NT2/D1 (cell line): ENCODE data around the gene XK.

Experiments
- SUZ12 ChIP-seq: IDR thresholded peaks from 2 replicates; pipeline ENCODE4 v1.6.1; 2011; ENCODE audit not compliant: insufficient read length, insufficient read depth; ENCODE audit errors: extremely low read depth
- ZNF274 ChIP-seq: IDR thresholded peaks from 2 replicates; pipeline ENCODE4 v1.6.1; 2011; ENCODE audit warnings: mild to moderate bottlenecking, low read depth, low read length

DNA sequence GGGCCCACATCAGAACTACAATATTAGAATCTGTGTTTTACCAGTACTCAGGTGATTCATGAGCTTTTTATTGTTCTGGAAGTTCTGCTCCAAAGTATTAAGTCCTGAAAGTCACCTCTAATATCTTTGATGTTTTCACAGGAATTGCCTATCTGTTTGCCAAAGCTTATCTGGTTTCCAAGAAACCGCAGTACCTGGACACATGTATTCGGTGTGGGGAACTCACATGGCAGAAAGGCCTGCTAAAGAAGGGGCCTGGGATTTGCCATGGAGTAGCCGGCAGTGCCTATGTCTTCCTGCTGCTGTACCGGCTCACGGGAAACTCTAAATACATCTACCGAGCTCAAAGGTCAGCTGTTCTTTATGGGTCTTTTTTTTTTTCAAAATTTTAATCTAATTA is 18.4 kb upstream of the XK start:
- TF ChIP-seq ZNF274 (no peak), SUZ12 (no peak)
